ENCODE measurements around the gene C1orf56.

The C1orf56 gene

GRCh38 chr1:151002611-151003010 lies 44.9 kb upstream of the C1orf56 start:
- TF ChIP-seq SUZ12 (IDR thresholded peaks at IDR 0.05; ENCODE audit: extremely low read depth, insufficient read depth, insufficient read length) (no peak), YY1 (IDR thresholded peaks at IDR 0.05; ENCODE audit: insufficient read depth, insufficient read length) (no peak), ZNF274 (IDR thresholded peaks at IDR 0.05; ENCODE audit: low read depth, low read length) (no peak)
- Histone ChIP-seq H3K4me3 (ENCODE audit: insufficient read length, low read depth) (no peak overlapping the region), H3K36me3 (ENCODE audit: insufficient read depth, insufficient read length, low read length) (no peaks in the 10 kb centered on the region), H3K9ac (ENCODE audit: insufficient read length, low read depth) (no peak overlapping the region), H3K9me3 (ENCODE audit: insufficient read depth, low read length) (no peaks in the 10 kb centered on the region), H3K27me3 (ENCODE audit: insufficient read depth, insufficient read length) (no peaks in the 10 kb centered on the region), H3K4me1 (ENCODE audit: insufficient read depth, insufficient read length) (peaks cover 3% of the 10 kb centered on the region)
- DNase-seq (ENCODE audit: low read depth, low spot score): no peak

- no peaks in the 10 kb centered on the region for H3K36me3 ChIP-seq (ENCODE audit: insufficient read depth, insufficient read length, low read length)
- peaks cover 4% of the 10 kb centered on the region for H3K4me1 ChIP-seq (ENCODE audit: insufficient read depth, insufficient read length)
- DNase-seq (ENCODE audit: low read depth, low spot score): no peak
- no peak for TF ChIP-seq ZNF274 (IDR thresholded peaks at IDR 0.05; ENCODE audit: low read depth, low read length)
- TF ChIP-seq YY1 (IDR thresholded peaks at IDR 0.05; ENCODE audit: insufficient read depth, insufficient read length): no peak
- no peak for TF ChIP-seq SUZ12 (IDR thresholded peaks at IDR 0.05; ENCODE audit: extremely low read depth, insufficient read depth, insufficient read length)
- no peak overlapping the region for H3K9ac ChIP-seq (ENCODE audit: insufficient read length, low read depth)
- no peak overlapping the region for H3K4me3 ChIP-seq (ENCODE audit: insufficient read length, low read depth)
- H3K9me3 ChIP-seq (ENCODE audit: insufficient read depth, low read length): no peaks in the 10 kb centered on the region
- H3K27me3 ChIP-seq (ENCODE audit: insufficient read depth, insufficient read length): no peaks in the 10 kb centered on the region
Measured at GRCh38 chr1:151003180-151003579, 44.4 kb upstream of the C1orf56 start.

- Histone ChIP-seq H3K27me3 (ENCODE audit: insufficient read depth, insufficient read length) (no peaks in the 10 kb centered on the region), H3K4me1 (ENCODE audit: insufficient read depth, insufficient read length) (peaks cover 6% of the 10 kb centered on the region), H3K36me3 (ENCODE audit: insufficient read depth, insufficient read length, low read length) (peaks cover 4% of the 10 kb centered on the region), H3K4me3 (ENCODE audit: insufficient read length, low read depth) (peak overlapping the region; percentile 38), H3K9ac (ENCODE audit: insufficient read length, low read depth) (peak overlapping the region; percentile 57), H3K9me3 (ENCODE audit: insufficient read depth, low read length) (no peaks in the 10 kb centered on the region)
- no peak for DNase-seq (ENCODE audit: low read depth, low spot score)
- TF ChIP-seq YY1 (IDR thresholded peaks at IDR 0.05; ENCODE audit: insufficient read depth, insufficient read length): no peak
- no peak for TF ChIP-seq ZNF274 (IDR thresholded peaks at IDR 0.05; ENCODE audit: low read depth, low read length)
- TF ChIP-seq SUZ12 (IDR thresholded peaks at IDR 0.05; ENCODE audit: extremely low read depth, insufficient read depth, insufficient read length): no peak
Measured at GRCh38 chr1:151005729-151006319, 41.7 kb upstream of the C1orf56 start.

GRCh38 chr1:151006327-151007052 lies 41.1 kb upstream of the C1orf56 start, which contains the start of gene MINDY1:
Gene MINDY1 (minus strand): TSS chr1:151006902. CDS start chr1:151002617, 4,285 bp downstream.
- H3K9me3 ChIP-seq (ENCODE audit: insufficient read depth, low read length): no peaks in the 10 kb centered on the region
- H3K36me3 ChIP-seq (ENCODE audit: insufficient read depth, insufficient read length, low read length): peaks cover 4% of the 10 kb centered on the region
- H3K4me1 ChIP-seq (ENCODE audit: insufficient read depth, insufficient read length): peaks cover 6% of the 10 kb centered on the region
- peak within 1 kb of the TSS; percentile 57 for H3K9ac ChIP-seq (ENCODE audit: insufficient read length, low read depth)
- no peaks in the 10 kb centered on the region for H3K27me3 ChIP-seq (ENCODE audit: insufficient read depth, insufficient read length)
- peak within 1 kb of the TSS; percentile 38 for H3K4me3 ChIP-seq (ENCODE audit: insufficient read length, low read depth)
- DNase-seq (ENCODE audit: low read depth, low spot score): peak; percentile 87
- TF ChIP-seq ZNF274 (IDR thresholded peaks at IDR 0.05; ENCODE audit: low read depth, low read length) (no peak), YY1 (IDR thresholded peaks at IDR 0.05; ENCODE audit: insufficient read depth, insufficient read length) (no peak), SUZ12 (IDR thresholded peaks at IDR 0.05; ENCODE audit: extremely low read depth, insufficient read depth, insufficient read length) (no peak)

- DNase-seq (ENCODE audit: low read depth, low spot score): no peak
- H3K4me1 ChIP-seq (ENCODE audit: insufficient read depth, insufficient read length): peaks cover 6% of the 10 kb centered on the region
Measured at GRCh38 chr1:151007853-151008243, 39.7 kb upstream of the C1orf56 start.

GRCh38 chr1:151008244-151009205 lies 39.0 kb upstream of the C1orf56 start, which contains the start of gene PRUNE1:
Gene PRUNE1 (plus strand): TSS chr1:151008449. CDS start chr1:151008633, 184 bp downstream.
- no peaks in the 10 kb centered on the region for H3K27me3 ChIP-seq (ENCODE audit: insufficient read depth, insufficient read length)
- H3K9me3 ChIP-seq (ENCODE audit: insufficient read depth, low read length): no peaks in the 10 kb centered on the region
- peaks cover 4% of the 10 kb centered on the region for H3K36me3 ChIP-seq (ENCODE audit: insufficient read depth, insufficient read length, low read length)
- DNase-seq (ENCODE audit: low read depth, low spot score): peak; percentile 99
- H3K4me1 ChIP-seq (ENCODE audit: insufficient read depth, insufficient read length): peaks cover 6% of the 10 kb centered on the region
- H3K9ac ChIP-seq (ENCODE audit: insufficient read length, low read depth): peak within 1 kb of the TSS; percentile 97
- peak within 1 kb of the TSS; percentile 90 for H3K4me3 ChIP-seq (ENCODE audit: insufficient read length, low read depth)
- TF ChIP-seq YY1 (IDR thresholded peaks at IDR 0.05; ENCODE audit: insufficient read depth, insufficient read length) (peak; percentile 30), SUZ12 (IDR thresholded peaks at IDR 0.05; ENCODE audit: extremely low read depth, insufficient read depth, insufficient read length) (no peak), ZNF274 (IDR thresholded peaks at IDR 0.05; ENCODE audit: low read depth, low read length) (no peak)

More at GRCh38 chr1:151007853-151008243, 39.7 kb upstream of the C1orf56 start:
- Histone ChIP-seq H3K9me3 (ENCODE audit: insufficient read depth, low read length) (no peaks in the 10 kb centered on the region), H3K9ac (ENCODE audit: insufficient read length, low read depth) (peak overlapping the region; percentile 52), H3K4me3 (ENCODE audit: insufficient read length, low read depth) (peak overlapping the region; percentile 29), H3K36me3 (ENCODE audit: insufficient read depth, insufficient read length, low read length) (peaks cover 4% of the 10 kb centered on the region), H3K27me3 (ENCODE audit: insufficient read depth, insufficient read length) (no peaks in the 10 kb centered on the region)
- TF ChIP-seq ZNF274 (IDR thresholded peaks at IDR 0.05; ENCODE audit: low read depth, low read length): no peak
- TF ChIP-seq SUZ12 (IDR thresholded peaks at IDR 0.05; ENCODE audit: extremely low read depth, insufficient read depth, insufficient read length): no peak
- no peak for TF ChIP-seq YY1 (IDR thresholded peaks at IDR 0.05; ENCODE audit: insufficient read depth, insufficient read length)
